ENCODE results near the gene ZNF350.
"Not testable (repeated sequence)": the region's sequence is repeated elsewhere in the genome, so short reads cannot be mapped to it uniquely, and the experiment has no call there.

ZNF350 gene

GRCh38 chr19:52020506-52020905 lies 33.9 kb upstream of the ZNF350 start:
- Histone ChIP-seq H3K9ac (ENCODE audit: insufficient read length) (no peak overlapping the region), H3K9me3 (ENCODE audit: low read depth, low read length) (peaks cover 57% of the 10 kb centered on the region), H3K36me3 (ENCODE audit: insufficient read depth, low read length) (peaks cover 92% of the 10 kb centered on the region), H3K27ac (no peak overlapping the region), H3K4me3 (no peak overlapping the region)
- TF ChIP-seq FOXP2 (optimal IDR thresholded peaks at IDR 0.05; ENCODE audit: control extremely low read depth, extremely low read length, insufficient read depth) (no peak), POLR2AphosphoS5 (IDR thresholded peaks at IDR 0.05; ENCODE audit: borderline replicate concordance, low read depth, low read length) (no peak), EZH2 (IDR thresholded peaks at IDR 0.05) (no peak)
- DNase-seq (ENCODE audit: low read depth, low spot score) = no peak

- H3K9ac ChIP-seq (ENCODE audit: insufficient read length) = no peak overlapping the region
- H3K4me3 ChIP-seq = no peak overlapping the region
- no peak for DNase-seq (ENCODE audit: low read depth, low spot score)
- H3K36me3 ChIP-seq (ENCODE audit: insufficient read depth, low read length) = peaks cover 31% of the 10 kb centered on the region
- H3K9me3 ChIP-seq (ENCODE audit: low read depth, low read length) = peaks cover 11% of the 10 kb centered on the region; the same call in 1 of the 2 replicates
- no peak overlapping the region for H3K27ac ChIP-seq
- TF ChIP-seq EZH2 (IDR thresholded peaks at IDR 0.05) (no peak), POLR2AphosphoS5 (IDR thresholded peaks at IDR 0.05; ENCODE audit: borderline replicate concordance, low read depth, low read length) (no peak), FOXP2 (optimal IDR thresholded peaks at IDR 0.05; ENCODE audit: control extremely low read depth, extremely low read length, insufficient read depth) (no peak)
Measured at GRCh38 chr19:52010674-52011073, 24.0 kb upstream of the ZNF350 start.

- TF ChIP-seq POLR2AphosphoS5 (IDR thresholded peaks at IDR 0.05; ENCODE audit: borderline replicate concordance, low read depth, low read length) = peak; percentile 78; the same call in 1 of the 2 replicates
- no peak for TF ChIP-seq EZH2 (IDR thresholded peaks at IDR 0.05)
- H3K9me3 ChIP-seq (ENCODE audit: low read depth, low read length) = peaks cover 11% of the 10 kb centered on the region; the same call in 1 of the 2 replicates
- H3K4me3 ChIP-seq = peak within 1 kb of the TSS; percentile 97
- DNase-seq (ENCODE audit: low read depth, low spot score) = peak; percentile 56
- peaks cover 20% of the 10 kb centered on the region for H3K36me3 ChIP-seq (ENCODE audit: insufficient read depth, low read length)
- peak within 1 kb of the TSS; percentile 54; the same call in 1 of the 2 replicates for H3K27ac ChIP-seq
- H3K9ac ChIP-seq (ENCODE audit: insufficient read length) = peak within 1 kb of the TSS; percentile 73
Measured at GRCh38 chr19:52007806-52008557, 21.3 kb upstream of the ZNF350 start, which contains the start of gene ZNF615. Gene ZNF615 (minus strand): TSS chr19:52008211. CDS start chr19:52003711, 4,500 bp downstream.

- Histone ChIP-seq H3K4me3 (peak overlapping the region; percentile 97), H3K36me3 (ENCODE audit: insufficient read depth, low read length) (peaks cover 17% of the 10 kb centered on the region), H3K9ac (ENCODE audit: insufficient read length) (peak overlapping the region; percentile 73), H3K27ac (no peak overlapping the region), H3K9me3 (ENCODE audit: low read depth, low read length) (peaks cover 11% of the 10 kb centered on the region; the same call in 1 of the 2 replicates)
- TF ChIP-seq POLR2AphosphoS5 (IDR thresholded peaks at IDR 0.05; ENCODE audit: borderline replicate concordance, low read depth, low read length) = no peak
- TF ChIP-seq FOXP2 (optimal IDR thresholded peaks at IDR 0.05; ENCODE audit: control extremely low read depth, extremely low read length, insufficient read depth) = no peak
- no peak for TF ChIP-seq EZH2 (IDR thresholded peaks at IDR 0.05)
- no peak for DNase-seq (ENCODE audit: low read depth, low spot score)
Measured at GRCh38 chr19:52007451-52007805, 20.8 kb upstream of the ZNF350 start.

GRCh38 chr19:51994048-51994644 lies 7.5 kb upstream of the ZNF350 start:
- peaks cover 34% of the 10 kb centered on the region for H3K9me3 ChIP-seq (ENCODE audit: low read depth, low read length)
- H3K4me3 ChIP-seq = no peak overlapping the region
- no peak for TF ChIP-seq FOXP2 (optimal IDR thresholded peaks at IDR 0.05; ENCODE audit: control extremely low read depth, extremely low read length, insufficient read depth)
- TF ChIP-seq EZH2 (IDR thresholded peaks at IDR 0.05) = no peak
- no peak for TF ChIP-seq POLR2AphosphoS5 (IDR thresholded peaks at IDR 0.05; ENCODE audit: borderline replicate concordance, low read depth, low read length)
- no peak overlapping the region for H3K9ac ChIP-seq (ENCODE audit: insufficient read length)
- DNase-seq (ENCODE audit: low read depth, low spot score) = no peak
- no peak overlapping the region for H3K27ac ChIP-seq
- peaks cover 44% of the 10 kb centered on the region for H3K36me3 ChIP-seq (ENCODE audit: insufficient read depth, low read length)

GRCh38 chr19:51993422-51993821 lies 6.8 kb upstream of the ZNF350 start:
- no peak overlapping the region for H3K27ac ChIP-seq
- H3K36me3 ChIP-seq (ENCODE audit: insufficient read depth, low read length) = peaks cover 37% of the 10 kb centered on the region
- no peak for DNase-seq (ENCODE audit: low read depth, low spot score)
- H3K9ac ChIP-seq (ENCODE audit: insufficient read length) = no peak overlapping the region
- TF ChIP-seq POLR2AphosphoS5 (IDR thresholded peaks at IDR 0.05; ENCODE audit: borderline replicate concordance, low read depth, low read length) (no peak), EZH2 (IDR thresholded peaks at IDR 0.05) (no peak), FOXP2 (optimal IDR thresholded peaks at IDR 0.05; ENCODE audit: control extremely low read depth, extremely low read length, insufficient read depth) (no peak)
- H3K9me3 ChIP-seq (ENCODE audit: low read depth, low read length) = peaks cover 33% of the 10 kb centered on the region
- no peak overlapping the region for H3K4me3 ChIP-seq

GRCh38 chr19:51983361-51983760 lies 3.3 kb downstream of the ZNF350 start:
- no peak for DNase-seq (ENCODE audit: low read depth, low spot score)
- Histone ChIP-seq H3K9me3 (ENCODE audit: low read depth, low read length) (peaks cover 11% of the 10 kb centered on the region; the same call in 1 of the 2 replicates), H3K4me3 (no peak overlapping the region), H3K27ac (no peak overlapping the region), H3K9ac (ENCODE audit: insufficient read length) (no peak overlapping the region), H3K36me3 (ENCODE audit: insufficient read depth, low read length) (no peaks in the 10 kb centered on the region)
- TF ChIP-seq FOXP2 (optimal IDR thresholded peaks at IDR 0.05; ENCODE audit: control extremely low read depth, extremely low read length, insufficient read depth) = no peak
- no peak for TF ChIP-seq POLR2AphosphoS5 (IDR thresholded peaks at IDR 0.05; ENCODE audit: borderline replicate concordance, low read depth, low read length)
- no peak for TF ChIP-seq EZH2 (IDR thresholded peaks at IDR 0.05)

GRCh38 chr19:51980926-51981325 lies 5.7 kb downstream of the ZNF350 start:
- not testable (repeated sequence) for H3K4me3 ChIP-seq; DNase-seq (ENCODE audit: low read depth, low spot score); H3K27ac ChIP-seq; H3K9ac ChIP-seq (ENCODE audit: insufficient read length); H3K36me3 ChIP-seq (ENCODE audit: insufficient read depth, low read length); H3K9me3 ChIP-seq (ENCODE audit: low read depth, low read length)

Measured in SK-N-MC (cell line).